NT2/D1 (cell line): ENCODE results near the gene RHPN2.

Experiments
- SUZ12 ChIP-seq: IDR thresholded peaks from 2 replicates; pipeline ENCODE4 v1.6.1; 2011; ENCODE audit not compliant: insufficient read length, insufficient read depth; ENCODE audit errors: extremely low read depth
- YY1 ChIP-seq: IDR thresholded peaks from 2 replicates; pipeline ENCODE4 v1.6.1; 2011; ENCODE audit not compliant: insufficient read length, insufficient read depth
- ZNF274 ChIP-seq: IDR thresholded peaks from 2 replicates; pipeline ENCODE4 v1.6.1; 2011; ENCODE audit warnings: mild to moderate bottlenecking, low read depth, low read length

DNA sequence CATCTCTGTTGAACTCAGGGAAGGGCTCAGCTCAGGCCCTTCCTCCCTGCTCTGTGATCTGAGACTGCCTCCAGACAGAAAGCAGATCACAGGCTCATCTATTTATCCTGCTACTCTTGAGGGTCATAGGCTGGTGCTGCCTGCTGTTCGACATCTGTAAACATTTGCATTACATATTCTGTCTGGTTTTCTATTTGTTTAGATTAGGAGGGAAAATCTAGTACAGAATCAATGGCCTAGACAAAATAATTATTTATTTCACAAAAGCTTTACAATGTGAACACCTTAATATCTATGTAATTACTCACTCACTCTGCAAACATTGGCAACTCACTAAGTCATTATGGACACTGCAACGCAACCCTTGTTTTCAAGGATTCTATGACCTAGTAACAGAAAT, 135.9 kb downstream of the RHPN2 start:
- TF ChIP-seq YY1: no peak
- no peak for TF ChIP-seq ZNF274
- no peak for TF ChIP-seq SUZ12
